Muscle of leg (tissue), 11 donors: ENCODE measurements around the gene CAMTA2. TPM values are rescaled to one million over a fixed set of nuclear protein-coding genes. Genes with fewer than 3 reads are reported as not detected.
A peak's percentile ranks its signal among the peaks of the same experiment; 100 is the strongest.

Experiments used
- DNase-seq: peaks from one replicate; pipeline ENCODE4 v3.0.0; 2013
- H3K27ac ChIP-seq: one replicate; pipeline ENCODE4 v1.5.1; 2013; ENCODE audit warnings: mild to moderate bottlenecking, low read length, control low read depth
- H3K27me3 ChIP-seq: one replicate; pipeline ENCODE4 v1.6.1; 2013; ENCODE audit warnings: low read length; ENCODE audit not compliant: control insufficient read depth, insufficient read depth
- H3K36me3 ChIP-seq: one replicate; pipeline ENCODE4 v1.6.1; 2013; ENCODE audit warnings: low read length; ENCODE audit not compliant: control insufficient read depth, insufficient read depth
- H3K4me1 ChIP-seq: one replicate; pipeline ENCODE4 v1.6.1; 2013; ENCODE audit warnings: low read length; ENCODE audit not compliant: control insufficient read depth, insufficient read depth
- H3K4me3 ChIP-seq: one replicate; pipeline ENCODE4 v1.5.1; 2013; ENCODE audit warnings: low read length, control low read depth
- H3K9me3 ChIP-seq: replicated peaks from 2 replicates; pipeline ENCODE4 v1.6.1; 2013; ENCODE audit warnings: low read depth, low read length; ENCODE audit not compliant: control insufficient read depth
- WGBS: methylation state at CpG from one replicate; pipeline ENCODE4 v1.1.5; 2013; ENCODE audit warnings: missing lambda C conversion rate; ENCODE audit not compliant: insufficient coverage; 5-methylcytosine and 5-hydroxymethylcytosine counted together
- polyA plus RNA-seq, 8 donors: library from polyadenylated mRNA; unstranded; fragments of 120-200 nt; gene quantifications; one replicate each; pipeline versions ENCODE4 v1.2.1 to v1.2.3, GENCODE V29; 2013; ENCODE audit warnings: inconsistent platforms in 1 of 8, low replicate concordance in 1 of 8; ENCODE audit not compliant: insufficient read length in 8 of 8, insufficient read depth in 1 of 8
- total RNA-seq: library from RNA; stranded (reverse); fragments of 120-200 nt; gene quantifications from one replicate; pipeline ENCODE4 v1.2.4, GENCODE V29; 2013

The CAMTA2 gene
- total and polyA plus RNA-seq, 9 donors = 4.4 to 25.2 (median 22.1) TPM

DNA sequence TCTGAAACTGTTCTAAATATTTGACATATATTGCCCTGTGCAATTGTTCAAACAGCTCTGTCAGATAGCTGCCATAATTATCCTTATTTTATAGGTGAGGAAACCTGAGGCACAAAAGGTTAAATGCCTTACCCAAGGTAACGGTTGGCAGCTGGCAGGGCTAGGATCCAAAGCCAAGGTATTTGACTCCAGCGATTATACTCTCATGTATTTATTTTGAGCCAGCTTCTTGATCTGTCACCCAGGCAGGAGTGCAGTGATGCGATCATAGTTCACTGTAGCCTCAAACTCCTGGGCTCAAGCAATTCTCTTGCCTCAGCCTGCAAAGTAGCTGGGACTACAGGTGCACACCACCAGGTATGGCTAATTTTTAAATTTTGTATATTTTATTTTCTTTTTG, 29.4 kb downstream of the CAMTA2 start:
- Histone ChIP-seq H3K9me3 (no peaks in the 10 kb centered on the region), H3K4me1 (peaks cover 33% of the 10 kb centered on the region), H3K4me3 (no peak overlapping the region), H3K27me3 (no peaks in the 10 kb centered on the region), H3K36me3 (peaks cover 55% of the 10 kb centered on the region), H3K27ac (peak overlapping the region; percentile 7)
- no peak for DNase-seq
- 89% methylated on average over 2 of the region's 3 CpGs for WGBS

DNA sequence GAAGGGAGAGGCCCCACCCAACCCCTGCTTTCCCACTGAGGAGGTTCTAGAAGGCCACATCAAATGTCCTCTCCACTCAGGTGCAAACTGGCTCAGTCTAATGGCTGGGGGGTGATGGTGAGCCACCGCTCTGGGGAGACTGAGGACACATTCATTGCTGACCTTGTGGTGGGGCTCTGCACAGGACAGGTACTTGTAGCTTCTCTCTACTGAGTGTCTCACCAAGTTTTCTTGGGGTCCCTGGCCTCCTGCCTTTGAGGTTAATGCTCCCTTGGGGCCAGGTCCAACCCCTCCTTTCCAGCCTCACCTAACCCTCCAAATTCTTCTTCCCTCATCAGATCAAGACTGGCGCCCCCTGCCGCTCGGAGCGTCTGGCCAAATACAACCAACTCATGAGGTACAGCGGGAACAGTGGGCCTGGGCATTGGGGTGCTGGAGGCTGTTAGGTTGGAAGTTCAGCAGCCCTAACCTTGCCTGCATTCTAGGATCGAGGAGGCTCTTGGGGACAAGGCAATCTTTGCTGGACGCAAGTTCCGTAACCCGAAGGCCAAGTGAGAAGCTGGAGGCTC, 30.9 kb downstream of the CAMTA2 start:
- H3K9me3 ChIP-seq = no peaks in the 10 kb centered on the region
- H3K4me1 ChIP-seq = peaks cover 43% of the 10 kb centered on the region
- no peak overlapping the region for H3K27ac ChIP-seq
- WGBS = 75% methylated on average over 5 of the region's 10 CpGs
- no peaks in the 10 kb centered on the region for H3K27me3 ChIP-seq
- DNase-seq = no peak
- H3K36me3 ChIP-seq = peaks cover 53% of the 10 kb centered on the region
- H3K4me3 ChIP-seq = no peak overlapping the region

DNA sequence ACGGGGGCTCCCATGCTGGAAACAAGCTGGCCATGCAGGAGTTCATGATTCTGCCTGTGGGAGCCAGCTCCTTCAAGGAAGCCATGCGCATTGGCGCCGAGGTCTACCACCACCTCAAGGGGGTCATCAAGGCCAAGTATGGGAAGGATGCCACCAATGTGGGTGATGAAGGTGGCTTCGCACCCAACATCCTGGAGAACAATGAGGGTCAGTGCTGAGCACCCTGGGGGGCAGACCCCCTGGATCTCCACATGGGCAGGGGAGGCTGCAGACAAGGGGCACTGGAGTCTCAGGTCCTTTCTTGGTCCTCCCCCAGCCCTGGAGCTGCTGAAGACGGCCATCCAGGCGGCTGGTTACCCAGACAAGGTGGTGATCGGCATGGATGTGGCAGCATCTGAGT, 32.4 kb downstream of the CAMTA2 start:
- 95% methylated on average over 4 of the region's 8 CpGs for WGBS
- Histone ChIP-seq H3K4me1 (peaks cover 58% of the 10 kb centered on the region), H3K4me3 (no peak overlapping the region)

DNA sequence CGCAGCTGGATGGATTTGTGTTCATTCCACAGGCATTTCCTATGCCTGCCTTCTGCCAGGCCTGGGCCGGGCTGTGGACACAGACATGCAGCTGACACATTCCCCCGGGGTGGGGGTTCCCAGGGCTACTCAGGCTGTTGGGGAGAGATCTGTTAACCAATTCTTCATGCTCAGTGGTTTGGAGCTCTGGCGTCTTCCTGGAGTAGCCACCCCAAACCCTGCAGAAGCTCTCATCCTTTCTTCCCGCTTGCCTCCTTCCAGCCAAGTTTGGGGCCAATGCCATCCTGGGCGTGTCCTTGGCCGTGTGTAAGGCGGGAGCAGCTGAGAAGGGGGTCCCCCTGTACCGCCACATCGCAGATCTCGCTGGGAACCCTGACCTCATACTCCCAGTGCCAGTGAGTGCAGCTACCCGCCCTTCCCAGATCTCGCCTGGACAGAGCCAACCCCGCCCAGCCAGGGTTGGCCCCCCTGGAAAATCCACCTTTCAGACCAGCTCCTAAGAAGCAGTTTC, 34.0 kb downstream of the CAMTA2 start:
- WGBS = 65% methylated on average over 12 of the region's 14 CpGs
- H3K4me1 ChIP-seq = peaks cover 52% of the 10 kb centered on the region
- peak overlapping the region; percentile 90 for H3K4me3 ChIP-seq
- H3K9me3 ChIP-seq = no peaks in the 10 kb centered on the region
- peak overlapping the region; percentile 86 for H3K27ac ChIP-seq
- H3K36me3 ChIP-seq = peaks cover 31% of the 10 kb centered on the region
- DNase-seq = peak; percentile 71
- H3K27me3 ChIP-seq = no peaks in the 10 kb centered on the region

More for the DNA sequence above, 32.4 kb downstream of the CAMTA2 start:
- Histone ChIP-seq H3K27ac (no peak overlapping the region), H3K9me3 (no peaks in the 10 kb centered on the region), H3K27me3 (no peaks in the 10 kb centered on the region), H3K36me3 (peaks cover 44% of the 10 kb centered on the region)
- no peak for DNase-seq

DNA sequence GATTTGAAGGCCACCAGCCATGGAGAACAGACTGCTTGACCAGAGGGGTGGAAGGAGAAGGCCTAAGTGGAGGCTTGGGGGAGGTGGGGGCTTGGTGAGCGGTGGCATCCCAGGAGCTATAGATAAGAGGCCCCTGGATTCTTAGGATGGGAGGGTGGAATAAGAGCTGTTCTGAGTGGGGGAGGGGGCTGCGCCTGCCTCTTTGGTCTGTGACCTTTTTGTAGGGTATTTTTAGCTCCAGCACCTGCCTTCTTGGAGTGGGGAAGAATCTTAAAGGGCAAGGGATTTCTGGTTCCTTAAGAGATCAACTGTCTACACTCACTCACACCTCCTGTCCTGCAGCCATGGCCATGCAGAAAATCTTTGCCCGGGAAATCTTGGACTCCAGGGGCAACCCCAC, 36.0 kb downstream of the CAMTA2 start:
- DNase-seq = peak; percentile 68
- H3K27me3 ChIP-seq = no peaks in the 10 kb centered on the region
- peak overlapping the region; percentile 90 for H3K4me3 ChIP-seq
- 50% methylated on average over 1 of the region's 3 CpGs for WGBS
- H3K4me1 ChIP-seq = peaks cover 49% of the 10 kb centered on the region
- H3K36me3 ChIP-seq = peaks cover 18% of the 10 kb centered on the region
- peak overlapping the region; percentile 98 for H3K27ac ChIP-seq
- H3K9me3 ChIP-seq = no peaks in the 10 kb centered on the region

DNA sequence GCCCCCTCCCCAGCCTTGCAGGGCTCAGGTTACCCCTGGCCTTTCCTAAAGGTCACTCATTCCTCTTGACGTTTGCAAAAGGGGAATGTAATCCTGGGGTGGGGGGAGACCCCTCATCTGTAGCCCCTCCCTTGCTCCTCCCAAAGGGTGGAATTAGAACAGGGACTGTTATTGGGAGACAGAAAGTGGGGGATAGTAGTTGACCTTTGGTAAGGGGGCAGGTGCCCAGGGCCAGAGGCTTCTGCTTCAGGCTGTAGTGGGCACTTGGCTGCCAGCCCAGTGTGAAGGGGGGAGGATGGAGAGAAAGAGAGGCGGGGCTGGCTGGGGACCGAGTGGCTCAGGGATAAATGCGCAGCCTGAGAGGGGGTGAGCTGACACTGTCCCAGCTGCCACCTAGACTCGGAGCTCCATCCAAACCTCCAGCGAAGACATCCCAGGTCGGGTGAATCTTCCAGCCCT, 36.7 kb downstream of the CAMTA2 start, which contains the start of gene ENO3:
ENO3 (plus strand) TSS at position 374 of the 459 bp plus-strand sequence. CDS start 711 bp downstream, outside the sequence.
- DNase-seq = peak; percentile 74
- Histone ChIP-seq H3K4me3 (peak within 1 kb of the TSS; percentile 90), H3K4me1 (peaks cover 51% of the 10 kb centered on the region), H3K36me3 (peaks cover 19% of the 10 kb centered on the region), H3K9me3 (no peaks in the 10 kb centered on the region), H3K27ac (peak within 1 kb of the TSS; percentile 98), H3K27me3 (no peaks in the 10 kb centered on the region)
- 0% methylated on average over 1 of the region's 7 CpGs for WGBS

DNA sequence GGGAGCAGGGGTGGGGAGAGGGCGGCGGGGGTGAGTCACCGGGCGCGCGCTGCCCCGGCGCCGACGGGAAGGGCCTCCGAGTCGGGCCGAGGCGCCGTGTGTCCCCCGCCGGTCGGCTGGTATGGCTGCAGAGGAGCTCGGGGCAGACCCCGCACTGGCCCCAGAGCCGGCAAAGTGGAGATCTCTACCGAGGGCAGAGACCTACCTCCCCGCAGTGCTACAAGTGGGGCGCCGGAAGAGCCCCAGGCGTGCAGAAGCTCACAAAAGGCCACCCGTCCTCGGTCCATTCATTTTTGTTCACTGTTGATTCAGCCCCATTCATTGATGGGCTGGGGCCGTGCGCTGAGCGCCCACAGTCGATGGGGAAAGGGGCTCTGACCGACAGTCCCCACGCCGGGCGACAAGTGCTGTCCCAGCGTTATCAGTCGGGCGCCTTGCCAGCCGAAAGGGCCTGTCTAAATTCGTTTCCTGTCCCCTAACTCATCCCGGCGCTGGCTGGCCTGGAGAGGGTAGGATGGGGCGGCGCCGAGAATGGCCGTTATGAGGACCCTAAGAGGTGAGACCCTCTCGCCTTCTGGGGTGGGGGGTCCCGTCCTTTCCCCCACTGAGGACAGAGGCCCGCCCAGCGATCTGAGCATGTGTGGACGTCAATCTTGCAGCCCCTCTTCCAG, 37.3 kb downstream of the CAMTA2 start:
- Histone ChIP-seq H3K27ac (peak overlapping the region; percentile 98), H3K4me3 (peak overlapping the region; percentile 90), H3K36me3 (peaks cover 21% of the 10 kb centered on the region), H3K9me3 (no peaks in the 10 kb centered on the region), H3K4me1 (peaks cover 52% of the 10 kb centered on the region), H3K27me3 (no peaks in the 10 kb centered on the region)
- DNase-seq = peak; percentile 71
- WGBS = 1% methylated on average over 40 of the region's 52 CpGs

DNA sequence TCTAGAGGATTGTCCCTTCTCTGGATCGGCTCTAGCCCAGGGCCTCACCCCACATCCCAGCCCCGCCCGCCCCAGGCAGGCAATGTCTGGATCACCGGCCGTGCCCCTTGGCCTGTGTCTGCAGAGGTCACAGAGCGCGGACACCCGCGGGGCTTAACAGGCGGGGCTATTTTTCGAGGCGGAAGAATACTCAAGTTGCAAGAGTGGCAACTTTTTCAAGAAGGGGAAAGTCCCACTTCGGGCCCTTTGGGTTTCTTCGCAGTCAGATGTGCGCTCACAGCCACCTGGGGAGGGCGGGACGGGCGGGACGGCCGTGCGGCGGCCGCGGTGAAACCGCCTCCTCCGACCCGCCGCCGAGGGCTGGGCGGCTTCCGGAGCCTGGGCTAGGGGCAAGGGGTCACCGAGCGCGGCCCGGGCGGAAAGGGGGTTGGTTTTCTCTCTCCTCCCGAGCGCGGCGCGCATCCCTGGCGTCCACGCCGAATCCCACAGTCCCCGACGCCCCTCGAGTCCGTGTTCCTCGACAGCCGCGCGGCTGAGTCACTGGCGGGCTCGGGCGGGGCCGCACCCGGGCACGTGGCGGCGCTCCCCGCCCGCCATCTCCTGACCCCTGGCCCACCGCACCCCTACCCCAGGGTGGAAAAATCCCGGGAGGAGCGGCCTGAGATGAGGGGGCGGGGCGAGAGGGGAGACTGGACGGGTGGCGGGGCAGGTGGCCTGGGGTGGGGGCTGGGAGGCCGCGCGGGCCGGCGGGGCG, 38.0 kb downstream of the CAMTA2 start:
- Histone ChIP-seq H3K9me3 (no peaks in the 10 kb centered on the region), H3K27me3 (no peaks in the 10 kb centered on the region), H3K36me3 (peaks cover 24% of the 10 kb centered on the region), H3K4me1 (peaks cover 55% of the 10 kb centered on the region), H3K27ac (peak overlapping the region; percentile 99), H3K4me3 (peak overlapping the region; percentile 90)
- WGBS = under 1% methylated on average over 44 of the region's 75 CpGs
- DNase-seq = peak; percentile 86

DNA sequence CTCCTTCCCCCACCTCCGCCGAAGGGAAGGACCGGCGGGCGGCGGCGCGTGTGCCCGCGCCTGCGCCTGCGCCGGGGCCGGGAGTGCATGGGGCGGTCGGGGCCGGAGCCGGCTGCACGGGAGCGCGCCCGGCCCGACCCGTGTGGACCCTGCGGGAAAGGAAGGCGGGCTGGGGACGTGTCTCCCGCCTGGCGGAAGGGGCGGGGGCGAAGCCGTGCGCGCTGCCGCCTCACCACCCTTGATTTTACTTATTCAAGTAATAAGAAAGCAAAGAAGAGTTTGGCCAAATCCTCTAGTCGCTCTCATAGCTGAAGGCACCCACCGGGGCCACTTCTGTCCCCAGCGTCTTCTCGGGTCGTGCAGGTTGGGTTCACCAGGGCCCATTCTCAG, 38.5 kb downstream of the CAMTA2 start:
- WGBS = 0% methylated on average over 40 of the region's 40 CpGs
- DNase-seq = peak; percentile 97
- H3K4me3 ChIP-seq = peak overlapping the region; percentile 90
- peak overlapping the region; percentile 99 for H3K27ac ChIP-seq
- H3K9me3 ChIP-seq = no peaks in the 10 kb centered on the region
- peaks cover 55% of the 10 kb centered on the region for H3K4me1 ChIP-seq
- peaks cover 29% of the 10 kb centered on the region for H3K36me3 ChIP-seq
- no peaks in the 10 kb centered on the region for H3K27me3 ChIP-seq
